ENCODE results near the gene SLC48A1.

SLC48A1 gene

GRCh38 chr12:47789712-47790489 is 16.9 kb downstream of the SLC48A1 start:
- H3K4me3 ChIP-seq (ENCODE audit: control insufficient read depth, low read depth, low read length) = no peak overlapping the region
- TF ChIP-seq CTCF (conservative IDR thresholded peaks at IDR 0.05; ENCODE audit: control insufficient read depth, insufficient read depth, low read depth, low read length) = no peak
- DNase-seq (ENCODE audit: low read depth) = no peak

DNA sequence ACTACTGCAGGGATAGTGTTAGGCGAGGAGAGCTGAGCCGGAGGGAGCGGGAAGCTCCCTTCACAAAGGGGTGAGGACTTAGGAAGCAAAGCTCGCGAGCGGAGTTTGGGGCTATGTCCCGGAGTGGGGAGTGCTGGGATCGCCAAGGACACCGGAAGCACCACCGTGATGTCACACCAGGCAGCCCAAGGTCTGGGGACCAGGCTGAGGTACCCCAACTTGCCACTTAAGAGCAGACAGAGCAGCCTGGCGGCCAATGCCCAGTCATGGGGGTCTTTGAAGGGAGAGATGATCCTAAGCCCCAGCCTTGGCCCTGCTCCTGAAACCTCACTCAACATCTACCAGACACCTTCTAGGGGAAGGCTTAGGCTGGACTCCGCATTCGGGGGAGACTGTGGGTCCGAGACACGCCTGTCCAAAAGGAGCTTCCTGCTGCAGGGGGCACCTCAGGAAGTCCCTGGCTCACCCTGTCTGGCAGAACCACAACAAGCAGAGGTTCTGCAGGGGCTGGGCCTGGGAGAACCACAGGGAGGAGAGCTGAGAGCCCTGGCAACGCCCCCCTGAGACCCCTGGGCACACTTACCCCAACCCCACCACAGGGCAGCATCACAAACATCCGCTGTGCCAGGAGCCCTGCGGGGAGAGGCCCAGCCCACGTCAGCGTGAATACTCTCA is 17.8 kb downstream of the SLC48A1 start:
- TF ChIP-seq CTCF (conservative IDR thresholded peaks at IDR 0.05; ENCODE audit: control insufficient read depth, insufficient read depth, low read depth, low read length) = no peak
- no peak for DNase-seq (ENCODE audit: low read depth)
- H3K4me3 ChIP-seq (ENCODE audit: control insufficient read depth, low read depth, low read length) = no peak overlapping the region

DNA sequence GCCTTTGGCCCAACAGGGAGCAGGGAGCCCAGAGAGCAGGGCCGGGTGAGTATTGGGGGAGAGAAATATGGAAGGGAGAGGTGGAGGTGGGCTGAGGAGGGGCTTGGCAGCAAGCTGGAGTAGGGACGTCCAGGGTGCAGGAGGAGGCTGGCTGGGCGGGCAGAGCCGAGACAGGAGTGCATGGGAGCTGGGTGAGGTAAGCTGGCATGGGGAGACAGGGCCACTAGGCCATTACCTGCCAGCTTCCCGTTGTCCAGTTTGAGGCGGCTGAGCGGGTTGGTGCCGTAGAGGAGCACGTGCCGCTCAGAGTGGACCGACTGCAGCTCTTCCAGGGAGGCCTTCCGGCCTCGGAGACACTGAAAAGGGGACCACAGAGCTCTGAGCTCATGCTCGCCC is 18.3 kb downstream of the SLC48A1 start:
- no peak for TF ChIP-seq CTCF (conservative IDR thresholded peaks at IDR 0.05; ENCODE audit: control insufficient read depth, insufficient read depth, low read depth, low read length)
- DNase-seq (ENCODE audit: low read depth) = no peak
- H3K4me3 ChIP-seq (ENCODE audit: control insufficient read depth, low read depth, low read length) = no peak overlapping the region

- no peak for TF ChIP-seq CTCF (conservative IDR thresholded peaks at IDR 0.05; ENCODE audit: control insufficient read depth, insufficient read depth, low read depth, low read length)
- no peak overlapping the region for H3K4me3 ChIP-seq (ENCODE audit: control insufficient read depth, low read depth, low read length)
- DNase-seq (ENCODE audit: low read depth) = no peak
Observed at GRCh38 chr12:47791874-47792273, 18.8 kb downstream of the SLC48A1 start.

DNA sequence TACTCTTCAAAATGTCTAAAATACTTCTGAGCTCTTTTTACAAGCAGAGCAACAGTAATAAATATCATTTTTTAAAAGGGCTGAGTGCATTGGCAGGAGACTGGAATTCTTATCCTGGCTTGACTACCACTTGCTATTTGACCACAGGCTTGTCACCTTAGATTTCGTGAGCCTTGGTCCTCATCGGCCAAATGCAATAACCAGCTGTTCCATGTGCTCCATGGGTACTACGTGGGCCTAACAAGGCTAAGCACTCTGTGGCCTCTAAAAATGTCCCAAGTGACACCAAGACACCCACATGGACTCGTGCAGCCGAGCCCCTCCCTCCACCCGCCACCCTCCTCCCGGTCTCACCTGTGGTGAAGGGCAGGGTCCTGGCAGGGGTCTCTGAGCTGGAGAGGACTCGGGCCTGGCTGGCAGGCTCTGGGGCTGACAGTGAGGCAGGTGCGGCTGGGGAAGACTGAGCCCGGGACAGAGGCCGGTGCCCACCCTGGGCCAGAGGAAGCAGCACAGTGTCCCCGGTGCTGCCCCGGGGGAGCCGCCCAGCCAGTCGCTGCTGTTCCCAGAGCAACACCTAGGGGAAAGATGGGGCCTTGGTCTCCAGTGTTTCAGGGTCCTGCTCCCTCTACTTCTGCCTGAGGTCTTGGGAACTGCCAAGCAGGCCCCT is 20.1 kb downstream of the SLC48A1 start:
- no peak for DNase-seq (ENCODE audit: low read depth)
- H3K4me3 ChIP-seq (ENCODE audit: control insufficient read depth, low read depth, low read length) = no peak overlapping the region
- TF ChIP-seq CTCF (conservative IDR thresholded peaks at IDR 0.05; ENCODE audit: control insufficient read depth, insufficient read depth, low read depth, low read length) = no peak

DNA sequence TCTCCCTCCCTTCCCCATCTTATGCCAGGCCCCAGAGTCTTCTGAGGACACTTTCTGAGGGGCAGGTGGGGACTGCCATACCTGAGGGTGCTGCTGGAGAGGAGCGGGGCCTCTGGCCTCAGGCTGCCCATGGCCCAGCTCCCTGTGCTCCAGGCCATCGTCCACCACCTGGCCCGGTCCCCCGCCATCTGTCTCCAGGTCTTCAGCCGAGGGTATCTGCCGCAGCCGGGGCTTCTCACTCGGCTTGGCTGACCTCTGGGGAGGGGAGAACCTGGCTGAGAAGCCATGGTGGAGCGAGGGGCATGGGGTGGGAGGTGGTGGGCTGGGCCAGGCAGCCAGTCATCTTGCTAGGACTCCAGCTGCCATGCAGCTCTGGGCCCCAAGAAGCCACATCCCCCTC is 21.6 kb downstream of the SLC48A1 start:
- TF ChIP-seq CTCF (conservative IDR thresholded peaks at IDR 0.05; ENCODE audit: control insufficient read depth, insufficient read depth, low read depth, low read length) = no peak
- H3K4me3 ChIP-seq (ENCODE audit: control insufficient read depth, low read depth, low read length) = no peak overlapping the region
- no peak for DNase-seq (ENCODE audit: low read depth)

All from fibroblast of mammary gland (primary cell).